ENCODE measurements around the gene INF2.
"Not testable (repeated sequence)": the region's sequence is repeated elsewhere in the genome, so short reads cannot be mapped to it uniquely, and the experiment has no call there.

INF2 gene

DNA sequence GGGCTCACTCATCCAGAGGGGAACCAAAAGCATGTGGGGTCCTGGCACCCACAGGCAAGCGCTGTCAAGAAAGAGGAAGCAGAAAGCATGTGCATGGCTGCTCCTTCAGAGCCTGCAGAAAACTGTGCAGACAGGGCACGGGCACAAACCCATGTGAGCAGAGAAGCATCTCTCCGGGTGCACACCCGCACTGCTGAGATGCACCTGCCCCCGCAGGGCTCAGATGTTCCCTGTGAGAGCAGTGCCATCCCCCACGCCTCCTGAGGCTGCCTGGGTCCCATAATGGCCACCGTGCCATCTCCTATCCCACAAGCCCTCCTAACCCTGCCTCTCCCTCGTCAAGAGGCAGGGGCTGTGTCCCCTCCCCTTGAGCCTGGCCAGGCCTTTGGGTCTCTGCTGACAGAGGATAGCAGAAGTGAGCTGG, 32.3 kb upstream of the INF2 start:
- DNase-seq (ENCODE audit: low spot score), result no peak

DNA sequence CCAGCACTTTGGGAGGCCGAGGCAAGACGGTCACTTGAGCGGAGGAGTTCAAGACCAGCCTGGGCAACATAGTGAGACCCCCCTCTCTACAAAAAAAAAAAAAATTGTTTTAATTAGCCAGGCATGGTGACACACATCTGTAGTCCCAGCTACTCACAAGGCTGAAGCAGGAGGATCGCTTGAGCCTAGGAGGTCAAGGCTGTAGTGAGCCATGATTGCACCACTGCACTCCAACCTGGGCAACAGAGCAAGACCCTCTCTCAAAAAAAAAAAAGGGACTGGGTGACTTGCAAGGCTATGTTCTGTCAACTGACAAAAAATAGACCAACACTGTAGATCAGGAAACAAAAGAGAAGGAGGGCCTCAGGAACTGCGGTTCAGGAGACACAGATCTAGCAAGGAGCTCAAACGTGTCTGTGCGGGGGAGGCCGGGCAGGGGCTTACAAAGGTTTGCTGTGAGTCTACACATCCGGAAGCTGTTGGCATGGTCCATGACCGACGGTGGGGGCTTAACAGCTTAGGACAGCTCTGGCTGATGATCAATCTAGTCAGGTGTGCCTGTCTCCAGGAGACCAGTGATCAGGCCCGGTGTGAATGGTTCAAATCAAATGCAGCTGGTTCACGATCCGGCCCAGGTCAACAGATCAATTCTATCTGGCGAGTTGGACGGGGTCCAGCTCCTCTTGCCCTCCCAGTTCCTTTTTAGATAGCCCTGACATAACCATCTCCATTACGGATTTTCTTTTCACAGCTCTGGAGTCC, 31.7 kb upstream of the INF2 start:
- DNase-seq (ENCODE audit: low spot score), result no peak

GRCh38 chr14:104658325-104658712, 31.1 kb upstream of the INF2 start:
- DNase-seq (ENCODE audit: low spot score), result no peak

GRCh38 chr14:104659146-104659545, 30.3 kb upstream of the INF2 start:
- DNase-seq (ENCODE audit: low spot score), result no peak

DNA sequence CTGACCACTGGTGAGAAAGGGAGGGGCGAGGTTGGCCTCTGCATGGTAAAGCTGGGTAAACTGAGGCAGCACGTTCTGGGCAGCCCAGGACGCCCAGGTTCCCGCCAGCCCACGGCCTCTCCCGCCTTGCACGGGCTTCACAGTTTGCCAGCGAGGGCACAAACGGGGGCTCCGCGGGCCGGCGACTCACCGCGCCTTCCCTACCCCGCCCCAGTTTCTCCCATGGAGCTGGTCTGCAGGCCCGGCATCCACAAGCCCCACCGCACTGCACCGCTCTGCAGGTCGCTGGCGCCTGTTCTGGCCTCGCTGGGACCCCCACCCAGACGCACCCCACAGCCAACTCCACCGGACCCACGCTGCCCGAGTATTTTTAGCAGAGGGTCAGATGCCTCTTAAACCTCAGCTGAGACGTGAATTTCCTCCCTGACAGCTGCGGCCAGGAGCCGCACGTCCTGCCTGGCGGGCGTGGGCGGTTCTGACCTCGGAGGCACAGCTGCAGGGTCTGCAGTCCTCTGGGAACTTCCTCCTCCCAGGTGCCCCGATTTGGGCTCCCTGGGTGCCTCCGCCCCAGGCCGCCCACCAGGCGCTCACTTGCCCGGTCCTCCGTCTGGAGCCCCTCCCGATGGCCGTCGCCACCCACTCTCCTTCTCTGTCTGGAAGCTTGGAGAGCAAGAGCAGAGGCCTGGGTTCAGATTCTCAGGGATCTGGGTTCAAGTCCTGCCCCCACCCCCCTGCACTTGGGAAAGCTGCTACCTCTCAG, 29.5 kb upstream of the INF2 start:
- no peak for DNase-seq (ENCODE audit: low spot score)

DNA sequence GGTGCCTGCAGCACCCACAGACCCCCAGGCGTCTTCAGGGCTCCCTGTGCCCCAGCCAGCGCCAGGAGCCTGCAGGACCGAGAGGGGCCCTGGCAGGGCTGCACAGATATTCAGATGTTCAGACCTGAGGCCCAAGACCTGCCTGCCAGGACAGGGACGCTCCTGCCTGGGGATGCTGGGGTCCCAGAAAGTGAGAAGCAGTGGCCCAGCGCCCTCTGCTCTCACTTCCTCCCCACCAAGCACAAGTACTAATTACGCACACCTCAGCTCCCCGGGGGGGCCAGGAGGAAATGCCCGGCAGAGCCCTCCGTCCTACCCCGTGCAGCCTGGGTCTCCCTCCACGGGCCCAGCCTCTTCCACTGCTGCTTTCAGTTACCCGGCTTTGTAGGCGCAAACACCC, 28.8 kb upstream of the INF2 start:
- DNase-seq (ENCODE audit: low spot score), result no peak

DNA sequence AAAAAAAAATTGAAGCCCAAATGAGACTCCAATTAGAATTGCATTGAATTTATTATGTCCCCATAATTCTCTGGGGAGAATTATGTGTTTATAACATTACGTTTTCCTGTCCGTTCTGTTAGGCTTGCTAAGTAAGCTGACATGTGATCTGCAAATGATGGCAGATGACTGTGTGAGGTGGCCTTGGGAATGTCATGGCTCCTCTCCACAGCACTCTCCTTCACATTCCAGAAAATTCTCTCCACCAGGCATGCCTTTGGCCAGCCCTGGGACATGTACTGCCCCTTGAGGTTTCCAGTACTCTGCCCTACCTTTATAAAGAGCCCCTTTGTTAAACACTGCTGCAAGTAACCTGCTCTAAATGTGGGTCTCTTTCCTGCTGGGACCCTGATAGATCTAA, 28.3 kb upstream of the INF2 start:
- DNase-seq (ENCODE audit: low spot score), result no peak

GRCh38 chr14:104661528-104662157, 27.8 kb upstream of the INF2 start:
- not testable (repeated sequence) for DNase-seq (ENCODE audit: low spot score)

DNA sequence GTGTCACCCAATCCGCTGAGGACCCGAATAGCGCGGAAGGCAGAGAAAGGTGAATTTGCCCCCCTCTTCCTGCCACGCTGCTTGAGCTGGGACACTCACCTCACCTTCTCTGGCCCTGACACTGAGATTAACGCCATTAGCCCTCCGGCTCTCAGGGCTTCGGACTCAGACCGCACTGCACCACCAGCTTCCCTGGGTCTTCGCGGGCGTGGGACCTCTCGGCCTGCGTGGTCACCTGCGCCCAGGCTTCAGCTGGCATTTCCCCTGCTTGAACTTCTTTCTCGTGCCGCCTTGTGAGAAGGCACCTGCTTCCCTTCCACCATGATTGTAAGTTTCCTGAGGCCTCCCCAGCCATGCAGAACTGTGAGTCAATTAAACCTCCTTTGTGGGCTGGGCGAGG, 26.9 kb upstream of the INF2 start:
- DNase-seq (ENCODE audit: low spot score), result not testable (repeated sequence)

DNA sequence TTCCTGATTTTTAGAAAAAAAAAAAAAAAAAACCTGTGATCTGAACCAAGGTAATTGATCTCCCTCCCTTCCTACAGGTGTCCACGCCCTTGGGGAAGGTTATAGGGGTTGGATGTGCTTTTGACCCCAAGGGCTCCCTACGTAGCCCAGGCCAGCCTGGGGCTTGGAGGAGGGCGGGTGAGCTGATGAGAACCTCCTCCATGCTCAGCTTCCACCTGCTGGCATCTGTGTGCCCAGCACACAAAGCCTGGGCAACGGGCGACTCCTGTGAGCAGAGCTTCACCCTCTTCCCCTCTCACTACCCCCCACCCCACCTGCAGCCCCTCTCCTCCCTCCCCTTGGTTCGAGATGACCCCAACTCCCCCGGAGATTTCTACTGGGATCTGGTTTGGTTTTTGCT, 25.3 kb upstream of the INF2 start:
- no peak for DNase-seq (ENCODE audit: low spot score)

DNA sequence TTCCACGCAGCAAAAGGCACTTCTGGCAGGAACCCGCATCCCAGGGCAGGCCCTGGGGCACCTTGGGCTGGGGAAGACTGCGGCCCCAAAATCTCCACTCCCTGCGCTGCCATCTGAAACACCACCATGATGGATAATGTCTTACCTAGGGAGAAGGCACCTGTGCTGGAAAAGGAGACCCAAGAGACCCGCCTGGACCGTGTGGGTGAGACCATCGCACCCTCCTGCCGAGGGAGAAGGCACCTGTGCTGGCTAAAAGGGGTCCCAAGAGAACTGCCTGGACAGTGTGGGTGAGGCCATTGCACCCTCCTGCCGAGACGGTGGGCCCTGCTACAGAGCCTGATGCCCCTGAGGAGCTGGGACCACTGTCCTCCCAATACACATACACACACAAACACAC, 24.8 kb upstream of the INF2 start:
- DNase-seq (ENCODE audit: low spot score), result no peak

DNA sequence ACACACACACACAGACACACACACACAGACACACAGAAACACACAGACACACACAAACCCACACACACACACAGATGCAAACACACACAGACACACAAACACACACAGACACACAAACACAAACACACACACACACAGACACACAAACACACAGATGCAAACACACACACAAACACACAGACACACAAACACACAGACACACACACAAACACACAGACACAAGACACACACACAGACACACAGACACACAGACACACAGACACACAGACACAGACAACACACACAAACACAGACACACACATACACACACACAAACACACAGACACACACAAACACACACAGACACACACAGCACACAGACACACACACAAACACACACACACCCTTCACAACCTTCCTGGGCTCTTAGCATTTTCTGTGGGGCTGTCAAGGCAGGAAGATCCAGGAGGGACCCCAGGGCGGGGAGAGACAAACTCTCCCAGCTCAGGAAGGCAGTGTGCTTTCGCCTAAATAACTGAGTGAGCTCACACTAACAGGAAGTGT, 24.2 kb upstream of the INF2 start:
- DNase-seq (ENCODE audit: low spot score), result peak; percentile 49

DNA sequence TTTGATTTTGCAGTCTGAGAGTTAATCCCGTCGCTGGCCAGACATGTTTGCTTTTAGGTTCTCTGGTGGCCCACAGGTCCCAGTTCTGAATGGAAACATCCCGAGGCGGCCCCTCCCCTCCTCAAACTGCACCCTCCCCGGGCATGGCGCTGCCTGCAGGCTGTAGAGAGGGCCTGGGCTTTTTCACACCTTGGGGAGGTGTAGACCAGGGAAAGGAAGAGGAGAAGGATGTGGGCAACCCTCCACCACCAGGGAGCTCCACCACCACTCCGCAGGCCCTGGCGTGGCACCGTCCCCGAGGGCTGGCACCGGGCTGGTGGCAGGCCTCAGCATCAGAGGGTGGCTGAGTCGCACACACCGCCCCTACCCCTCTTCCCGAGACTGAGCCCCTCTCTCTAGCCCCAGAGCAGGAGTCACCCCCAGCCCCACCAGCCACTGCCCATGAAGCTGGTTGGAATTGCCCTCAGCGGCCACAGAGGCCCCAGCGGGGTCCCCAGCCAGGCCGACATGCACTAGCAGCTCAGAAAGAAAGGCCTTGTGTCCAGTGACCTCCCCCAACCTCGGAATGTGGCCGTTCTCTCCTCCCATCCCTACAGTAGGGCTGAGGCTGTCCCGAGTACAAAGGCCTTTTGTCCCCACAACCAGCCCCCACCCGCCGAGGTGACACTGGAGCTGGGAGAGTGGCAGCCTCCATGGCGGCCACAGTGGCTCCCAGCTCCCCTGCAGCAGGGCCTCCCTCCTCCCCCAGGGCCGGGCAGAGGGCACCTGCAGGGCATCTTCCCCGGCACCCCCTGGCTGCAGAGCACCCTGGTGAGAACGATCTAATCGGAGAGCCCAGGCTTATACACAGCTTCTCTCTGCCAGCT, 23.5 kb upstream of the INF2 start:
- peak; percentile 96 for DNase-seq (ENCODE audit: low spot score)

DNA sequence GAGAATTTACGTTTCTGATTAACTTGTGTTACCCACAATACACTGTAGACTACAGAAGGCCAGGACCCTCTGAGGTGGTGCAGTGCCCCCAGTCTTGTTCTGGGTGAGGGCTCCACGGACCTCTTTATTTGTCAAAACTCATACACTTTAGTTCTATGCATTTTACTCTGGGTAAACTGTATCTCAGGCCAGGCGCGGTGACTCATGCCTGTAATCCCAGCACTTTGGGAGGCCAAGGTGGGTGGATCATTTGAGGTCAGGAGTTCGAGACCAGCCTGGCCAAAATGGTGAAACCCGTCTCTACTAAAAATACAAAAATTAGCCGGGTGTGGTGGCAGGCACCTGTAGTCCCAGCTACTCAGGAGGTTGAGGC, 22.9 kb upstream of the INF2 start:
- not testable (repeated sequence) for DNase-seq (ENCODE audit: low spot score)

DNA sequence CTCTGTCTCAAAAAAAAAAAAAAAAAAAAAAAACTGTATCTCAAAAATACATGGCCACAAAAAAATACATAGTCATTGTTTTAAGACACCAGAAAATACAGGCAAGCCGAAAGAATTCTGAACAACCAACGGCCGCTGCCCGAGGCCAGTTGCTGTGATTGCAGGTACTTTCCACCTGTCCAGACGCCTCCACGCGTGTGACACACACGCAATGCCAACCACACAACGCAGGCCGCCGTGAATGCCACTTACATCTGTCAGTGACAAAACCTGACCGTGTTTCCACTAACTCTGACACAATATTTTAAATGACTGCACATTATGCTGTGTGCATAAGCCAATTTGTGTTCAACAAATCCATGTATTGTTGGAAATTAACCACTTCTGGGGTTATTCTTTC, 22.4 kb upstream of the INF2 start:
- no peak for DNase-seq (ENCODE audit: low spot score)

DNA sequence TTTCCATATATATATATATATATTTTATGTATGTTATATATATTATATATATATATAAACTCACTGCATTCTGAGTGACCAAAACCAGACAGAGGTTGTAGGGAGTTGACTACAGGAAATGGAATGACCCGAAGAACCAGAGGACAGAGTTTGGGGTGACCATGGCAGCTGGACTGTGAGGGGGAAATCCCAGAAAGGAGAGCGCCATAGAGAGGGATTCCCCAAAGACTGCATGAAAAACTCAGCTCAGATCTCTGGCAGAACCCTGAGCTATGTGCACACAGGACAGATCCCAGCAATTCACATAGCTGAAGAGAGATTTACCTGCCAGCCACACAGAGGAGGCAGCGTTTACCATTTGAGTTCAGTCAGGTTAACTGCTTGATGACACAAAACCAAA, 19.7 kb upstream of the INF2 start:
- no peak for DNase-seq (ENCODE audit: low spot score)

- DNase-seq (ENCODE audit: low spot score), result not testable (repeated sequence)
Measured at GRCh38 chr14:104671330-104671977, 18.0 kb upstream of the INF2 start.

GRCh38 chr14:104672119-104672518, 17.3 kb upstream of the INF2 start:
- DNase-seq (ENCODE audit: low spot score), result not testable (repeated sequence)

DNA sequence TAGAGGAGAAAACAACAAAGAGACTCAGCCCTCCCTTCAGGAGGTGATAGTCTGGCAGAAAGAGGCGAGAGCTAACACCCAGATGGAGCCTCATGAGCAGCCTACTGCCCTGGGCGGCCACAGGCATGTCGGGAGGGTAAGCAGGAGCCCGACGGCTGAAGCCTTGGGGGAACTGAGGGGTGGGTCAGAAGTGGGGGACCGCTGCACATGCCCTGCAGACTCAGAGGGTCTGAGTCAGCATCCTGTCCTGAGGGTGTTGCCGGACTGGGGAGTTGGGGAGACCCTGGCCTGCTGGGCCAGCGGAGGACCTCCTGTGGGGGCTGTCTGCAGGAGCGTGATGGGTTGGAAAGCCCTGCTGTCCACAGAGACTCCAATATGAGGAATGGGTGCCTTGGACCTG, 15.9 kb upstream of the INF2 start:
- no peak for DNase-seq (ENCODE audit: low spot score)

GRCh38 chr14:104675447-104675846, 14.0 kb upstream of the INF2 start:
- no peak for DNase-seq (ENCODE audit: low spot score)

DNA sequence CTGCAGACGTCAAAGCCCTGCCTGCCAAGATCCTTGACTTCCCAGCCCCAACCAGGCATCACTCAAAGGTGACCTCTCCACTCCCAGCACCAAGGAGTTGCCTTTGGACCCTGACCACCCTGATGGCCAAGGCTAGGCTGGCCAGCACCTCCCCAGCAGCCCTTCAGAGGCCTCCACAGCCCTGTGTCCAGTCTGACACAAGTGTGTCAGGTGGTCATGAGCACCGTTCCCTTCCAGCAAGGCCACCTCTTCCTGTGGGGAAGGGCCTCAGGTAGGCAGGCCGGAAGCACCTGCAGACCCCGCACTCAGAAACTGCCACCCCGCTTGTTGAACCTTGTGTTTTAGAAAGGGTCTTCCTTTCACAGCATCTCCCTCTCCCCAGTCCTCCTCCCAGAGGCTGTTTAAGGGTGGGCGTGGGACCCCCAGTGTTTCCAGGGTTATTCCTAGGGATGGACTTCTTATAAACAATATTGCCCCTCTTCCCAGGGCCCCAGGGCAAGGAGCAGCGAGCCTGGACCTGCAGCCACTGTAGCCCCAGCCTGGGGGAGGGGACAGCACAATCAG, 13.2 kb upstream of the INF2 start:
- no peak for DNase-seq (ENCODE audit: low spot score)

Data from COLO829 (cell line).